Natural killer cell (primary cell): ENCODE data around the gene SH3TC1. TPM values are rescaled to one million over a fixed set of nuclear protein-coding genes. Genes with fewer than 3 reads are reported as not detected.
A peak's percentile ranks its signal among the peaks of the same experiment; 100 is the strongest.

ENCODE experiments used
- ATAC-seq, 3 donors: fragments of 150-1000 bp in 2 of 3; fragments of 200-7000 bp in 1 of 3; cut with Tn5 transposase; 1 replicate in 1 of 3; 2 replicates in 2 of 3; pipeline ENCODE4 v1.10.0; 2021; ENCODE audit warnings: mild to moderate bottlenecking in 2 of 3, moderate library complexity in 2 of 3
- DNase-seq, 2 donors: peaks; one replicate each; pipeline versions ENCODE4 v3.0.0 to v3.0.0-alpha.2; 2013 to 2021; ENCODE audit warnings: mixed read lengths in 1 of 2
- H3K27ac ChIP-seq: one replicate; pipeline ENCODE4 v1.5.1; 2013; ENCODE audit warnings: mild to moderate bottlenecking, low read length
- H3K27me3 ChIP-seq: one replicate; pipeline ENCODE4 v1.6.1; 2013; ENCODE audit warnings: low read length; ENCODE audit not compliant: control insufficient read depth, insufficient read depth
- H3K36me3 ChIP-seq: one replicate; pipeline ENCODE4 v1.6.1; 2013; ENCODE audit warnings: low read length; ENCODE audit not compliant: control insufficient read depth, insufficient read depth
- H3K4me1 ChIP-seq: one replicate; pipeline ENCODE4 v1.6.1; 2013; ENCODE audit warnings: low read length; ENCODE audit not compliant: control insufficient read depth, insufficient read depth
- H3K4me3 ChIP-seq: one replicate; pipeline ENCODE4 v1.5.1; 2013; ENCODE audit warnings: low read length
- H3K9me3 ChIP-seq: one replicate; pipeline ENCODE4 v1.6.1; 2013; ENCODE audit warnings: low read length; ENCODE audit not compliant: control insufficient read depth, insufficient read depth
- H3K27ac Mint-ChIP-seq, 2 donors: one replicate each; pipeline ENCODE4 v1.8.0; 2022; ENCODE audit warnings: mild to moderate bottlenecking in 2 of 2, mixed read lengths in 2 of 2, moderate library complexity in 1 of 2
- H3K27me3 Mint-ChIP-seq, 2 donors: one replicate each; pipeline ENCODE4 v1.8.0; 2022; ENCODE audit warnings: low read depth in 2 of 2, mixed read lengths in 2 of 2
- H3K36me3 Mint-ChIP-seq: one replicate; pipeline ENCODE4 v1.8.0; 2022; ENCODE audit warnings: mixed read lengths
- H3K4me1 Mint-ChIP-seq, 2 donors: one replicate each; pipeline ENCODE4 v1.8.0; 2022; ENCODE audit warnings: mixed read lengths in 2 of 2
- H3K4me3 Mint-ChIP-seq: one replicate; pipeline ENCODE4 v1.8.0; 2022; ENCODE audit warnings: mild to moderate bottlenecking, moderate library complexity, mixed read lengths
- H3K9me3 Mint-ChIP-seq, 2 donors: one replicate each; pipeline ENCODE4 v1.8.0; 2022; ENCODE audit warnings: mixed read lengths in 2 of 2
- WGBS: methylation state at CpG from one replicate; pipeline ENCODE4 v1.1.7; 2013; ENCODE audit warnings: missing lambda C conversion rate; ENCODE audit not compliant: insufficient coverage; 5-methylcytosine and 5-hydroxymethylcytosine counted together
- intact Hi-C: fragments of 100-400 bp; cut with micrococcal nuclease; formaldehyde crosslinking; loops from one replicate; pipeline ENCODE4 v1.14.2; 2022
- total RNA-seq, 4 donors: library from RNA; stranded (reverse); fragments of 120-200 nt in 1 of 4; gene quantifications; one replicate each; pipeline versions ENCODE4 v1.2.3 to v1.2.4, GENCODE V29; 2013 to 2022
- TF ChIP-seq, protein P1 (sequence below): fragments of 200-600 bp; IDR thresholded peaks from one replicate; pipeline ENCODE4 v1.8.0; 2022; ENCODE audit warnings: antibody characterized with exemption

SH3TC1 gene
- total RNA-seq, 3 donors from 2014 or later (not counting 1 experiment from before 2014, with no cell fraction given) = 50.1 to 61.7 (median 54.9) TPM

DNA sequence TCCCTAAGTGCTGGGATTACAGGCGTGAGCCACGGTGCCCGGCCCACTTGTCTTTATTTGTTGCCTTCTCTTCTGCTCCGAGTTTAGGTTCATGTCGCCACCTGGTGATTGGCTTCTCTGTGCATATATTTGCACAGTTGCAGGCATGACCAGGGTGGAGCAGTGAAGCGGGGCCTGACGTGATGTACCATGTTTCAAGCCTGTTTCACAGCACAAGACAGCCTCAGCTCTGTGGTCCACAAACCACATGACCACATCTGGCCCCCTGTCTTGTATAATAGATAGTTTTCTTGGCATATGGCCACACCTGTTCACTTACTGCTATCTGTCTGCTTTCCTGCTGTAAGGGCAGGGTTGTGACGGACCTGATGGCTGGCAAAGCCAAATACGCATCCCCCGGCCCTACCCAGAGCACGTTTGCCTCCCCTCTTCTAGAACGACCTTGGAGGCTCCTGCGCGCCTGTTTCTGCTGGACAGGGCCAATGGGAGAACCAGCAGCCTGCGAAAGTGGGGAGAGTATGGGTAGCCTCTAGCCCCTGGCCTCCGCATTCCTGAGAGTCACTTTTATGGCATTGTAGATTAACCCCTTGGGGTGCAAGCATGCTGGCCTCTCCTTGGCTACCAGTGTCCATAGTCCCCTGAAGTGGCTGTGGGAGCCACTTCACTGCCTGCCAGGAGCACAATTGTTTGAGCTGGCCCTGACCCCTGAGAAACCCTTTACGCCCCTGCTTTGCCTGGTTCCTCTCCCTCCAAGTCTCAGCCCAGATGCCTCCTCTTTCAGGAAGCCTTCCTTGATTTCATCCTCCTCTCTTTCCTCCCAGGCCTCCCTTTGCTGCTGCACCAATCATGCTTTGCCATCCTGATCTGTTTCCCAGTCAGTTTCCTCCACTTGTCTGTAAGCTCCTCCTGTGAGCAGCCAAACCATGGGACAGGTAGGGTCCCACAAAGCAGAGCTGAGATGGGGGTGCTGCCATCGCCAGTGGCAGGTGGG, 6.0 kb upstream of the SH3TC1 start:
- H3K27ac ChIP-seq = peak overlapping the region; percentile 18
- DNase-seq = peak; percentile 30 to 59

DNA sequence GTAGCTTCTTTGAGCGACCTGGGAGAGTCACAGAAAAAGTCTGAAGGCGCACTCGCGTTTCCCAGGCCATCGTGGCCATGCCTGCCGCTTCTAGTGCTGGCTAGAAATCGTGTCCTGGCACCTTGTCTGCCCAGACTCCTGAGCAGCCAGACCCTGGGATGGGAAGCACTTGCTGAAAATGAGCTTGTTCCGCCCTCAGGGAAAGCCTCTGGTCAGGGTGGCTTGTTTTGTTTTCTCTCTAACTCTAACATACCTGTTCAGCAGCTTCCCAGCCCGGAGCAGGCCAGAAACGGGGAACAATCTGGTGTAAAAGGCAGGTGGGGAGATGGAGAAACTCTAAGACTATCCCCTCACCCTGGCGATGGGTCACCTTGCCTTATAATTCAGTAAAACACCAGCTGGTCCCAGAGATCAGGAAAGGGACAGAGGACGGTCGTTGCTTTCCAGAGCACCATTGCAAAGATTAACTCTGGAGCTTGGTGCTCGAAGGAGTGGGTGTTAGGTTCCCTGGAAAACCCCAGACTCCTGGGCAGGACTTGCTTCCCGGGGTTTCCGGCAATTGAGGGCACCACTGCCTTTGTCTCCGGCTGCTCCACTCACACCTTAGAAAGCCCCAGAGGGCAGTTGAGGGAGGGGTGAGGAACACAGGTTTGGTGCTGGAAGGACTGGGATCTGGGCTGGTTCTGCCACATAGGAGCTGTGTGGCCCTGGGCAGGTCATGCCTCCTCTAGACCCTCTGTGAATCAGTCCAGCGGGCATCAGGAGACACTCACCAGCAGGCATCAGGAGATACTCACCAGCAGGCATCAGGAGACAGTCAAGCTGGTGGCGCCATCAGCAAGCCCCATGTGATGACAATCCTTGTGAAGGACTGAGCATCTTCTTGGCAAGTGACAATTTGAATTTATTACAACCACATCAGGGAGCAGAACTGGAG, 4.5 kb upstream of the SH3TC1 start:
- DNase-seq (no peak), ATAC-seq (no peak)
- Histone ChIP-seq H3K9me3 (no peaks in the 10 kb centered on the region), H3K36me3 (no peaks in the 10 kb centered on the region), H3K4me3 (no peak overlapping the region), H3K4me1 (peaks cover 34% of the 10 kb centered on the region), H3K27ac (no peak overlapping the region), H3K27me3 (no peaks in the 10 kb centered on the region)
- no peaks in the 10 kb centered on the region for H3K9me3 Mint-ChIP-seq
- no peaks in the 10 kb centered on the region for H3K36me3 Mint-ChIP-seq
- H3K4me1 Mint-ChIP-seq = peaks cover 24 to 42% of the 10 kb centered on the region in 2 donors
- intact Hi-C loops = no loop called here
- no peak overlapping the region for H3K4me3 Mint-ChIP-seq
- peaks cover 0 to 6% of the 10 kb centered on the region in 2 donors for H3K27me3 Mint-ChIP-seq
- no peak overlapping the region for H3K27ac Mint-ChIP-seq
- WGBS = 88% methylated on average over 17 of the region's 19 CpGs
- TF ChIP-seq, protein P1, sequence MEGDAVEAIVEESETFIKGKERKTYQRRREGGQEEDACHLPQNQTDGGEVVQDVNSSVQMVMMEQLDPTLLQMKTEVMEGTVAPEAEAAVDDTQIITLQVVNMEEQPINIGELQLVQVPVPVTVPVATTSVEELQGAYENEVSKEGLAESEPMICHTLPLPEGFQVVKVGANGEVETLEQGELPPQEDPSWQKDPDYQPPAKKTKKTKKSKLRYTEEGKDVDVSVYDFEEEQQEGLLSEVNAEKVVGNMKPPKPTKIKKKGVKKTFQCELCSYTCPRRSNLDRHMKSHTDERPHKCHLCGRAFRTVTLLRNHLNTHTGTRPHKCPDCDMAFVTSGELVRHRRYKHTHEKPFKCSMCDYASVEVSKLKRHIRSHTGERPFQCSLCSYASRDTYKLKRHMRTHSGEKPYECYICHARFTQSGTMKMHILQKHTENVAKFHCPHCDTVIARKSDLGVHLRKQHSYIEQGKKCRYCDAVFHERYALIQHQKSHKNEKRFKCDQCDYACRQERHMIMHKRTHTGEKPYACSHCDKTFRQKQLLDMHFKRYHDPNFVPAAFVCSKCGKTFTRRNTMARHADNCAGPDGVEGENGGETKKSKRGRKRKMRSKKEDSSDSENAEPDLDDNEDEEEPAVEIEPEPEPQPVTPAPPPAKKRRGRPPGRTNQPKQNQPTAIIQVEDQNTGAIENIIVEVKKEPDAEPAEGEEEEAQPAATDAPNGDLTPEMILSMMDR = no peak

More for the DNA sequence above, 6.0 kb upstream of the SH3TC1 start:
- Histone ChIP-seq H3K4me1 (peaks cover 20% of the 10 kb centered on the region), H3K27me3 (no peaks in the 10 kb centered on the region), H3K9me3 (no peaks in the 10 kb centered on the region), H3K4me3 (no peak overlapping the region), H3K36me3 (no peaks in the 10 kb centered on the region)
- Mint-ChIP-seq H3K27me3 (peaks cover 0 to 10% of the 10 kb centered on the region in 2 donors), H3K36me3 (no peaks in the 10 kb centered on the region), H3K27ac (peak overlapping the region in 1 of 2 donors; percentile 15), H3K4me3 (no peak overlapping the region), H3K9me3 (no peaks in the 10 kb centered on the region), H3K4me1 (peaks cover 20 to 29% of the 10 kb centered on the region in 2 donors)
- TF ChIP-seq, protein P1 = no peak
- 44% methylated on average over 18 of the region's 18 CpGs for WGBS
- intact Hi-C loops = loop anchor here (1.0 kb wide), 1 partner anchor 12 kb away; no protein-coding TSS in a partner anchor
- ATAC-seq = peak; percentile 62 to 88 (median 85)

DNA sequence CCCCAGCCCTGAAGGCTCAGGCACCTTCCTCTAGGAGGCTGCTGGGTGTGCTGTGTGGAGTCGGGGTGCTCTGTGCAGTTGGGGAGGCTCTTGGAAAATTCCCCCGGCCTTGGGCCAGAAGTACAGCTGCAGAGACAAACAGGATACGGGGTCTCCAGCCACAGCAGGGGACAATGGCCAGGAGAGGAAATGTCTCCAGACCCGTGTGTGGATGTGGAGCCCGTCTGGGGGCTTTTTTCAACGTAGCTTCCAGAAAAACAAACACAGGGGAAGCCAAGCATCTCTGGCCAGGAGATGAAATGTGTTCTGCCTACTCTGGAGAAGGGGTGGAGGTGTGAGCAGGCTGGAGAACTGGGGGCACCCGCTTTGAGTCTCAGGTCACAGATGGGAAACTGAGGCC, 3.7 kb upstream of the SH3TC1 start:
- no peaks in the 10 kb centered on the region for H3K9me3 Mint-ChIP-seq
- H3K27me3 Mint-ChIP-seq = peaks cover 0 to 3% of the 10 kb centered on the region in 2 donors
- Histone ChIP-seq H3K4me1 (peaks cover 43% of the 10 kb centered on the region), H3K27ac (no peak overlapping the region), H3K36me3 (no peaks in the 10 kb centered on the region), H3K9me3 (no peaks in the 10 kb centered on the region), H3K27me3 (no peaks in the 10 kb centered on the region), H3K4me3 (no peak overlapping the region)
- no peak overlapping the region for H3K27ac Mint-ChIP-seq
- intact Hi-C loops = no loop called here
- WGBS = 76% methylated on average over 7 of the region's 7 CpGs
- H3K4me1 Mint-ChIP-seq = peaks cover 33 to 48% of the 10 kb centered on the region in 2 donors
- DNase-seq = no peak
- no peak overlapping the region for H3K4me3 Mint-ChIP-seq
- no peaks in the 10 kb centered on the region for H3K36me3 Mint-ChIP-seq
- ATAC-seq = no peak
- TF ChIP-seq, protein P1 = no peak
